Chondrocyte (in vitro differentiated cells): ENCODE measurements around the gene FILIP1L. TPM values are rescaled to one million over a fixed set of nuclear protein-coding genes. Genes with fewer than 3 reads are reported as not detected.

ENCODE experiments used
- DNase-seq: peaks from one replicate; pipeline ENCODE4 v3.0.0; 2021; ENCODE audit warnings: mixed read lengths, low spot score
- H3K27ac Mint-ChIP-seq: one replicate; pipeline ENCODE4 v1.8.0; 2021; ENCODE audit warnings: mild to moderate bottlenecking, moderate library complexity, mixed read lengths; ENCODE audit not compliant: unreplicated experiment
- H3K27me3 Mint-ChIP-seq: 2 replicates; pipeline ENCODE4 v1.8.0; 2021; ENCODE audit warnings: low read depth, mixed read lengths
- H3K36me3 Mint-ChIP-seq: 2 replicates; pipeline ENCODE4 v1.8.0; 2021; ENCODE audit warnings: low read depth, mixed read lengths
- H3K4me1 Mint-ChIP-seq: 2 replicates; pipeline ENCODE4 v1.8.0; 2021; ENCODE audit warnings: low read depth, mild to moderate bottlenecking, mixed read lengths
- H3K4me3 Mint-ChIP-seq: one replicate; pipeline ENCODE4 v1.8.0; 2021; ENCODE audit warnings: mild to moderate bottlenecking, moderate library complexity, mixed read lengths; ENCODE audit not compliant: unreplicated experiment
- H3K9me3 Mint-ChIP-seq: 2 replicates; pipeline ENCODE4 v1.8.0; 2021; ENCODE audit warnings: low read depth, mixed read lengths
- CTCF ChIP-seq: fragments of 200-600 bp; sonication (generic); IDR thresholded peaks from 2 replicates; pipeline ENCODE4 v1.5.0; 2021; ENCODE audit warnings: antibody characterized with exemption, mild to moderate bottlenecking, moderate library complexity
- total RNA-seq: library from RNA; stranded (reverse); gene quantifications from 3 replicates; pipeline ENCODE4 v1.2.1, GENCODE V29; 2021

Gene FILIP1L
- total RNA-seq, 1 donor from 2014 or later, result 122 TPM

GRCh38 chr3:99947356-99947755, 166.9 kb downstream of the FILIP1L start:
- H3K27ac Mint-ChIP-seq, result no peak overlapping the region
- H3K4me3 Mint-ChIP-seq, result no peak overlapping the region
- no peak for TF ChIP-seq CTCF
- DNase-seq, result no peak
- H3K4me1 Mint-ChIP-seq, result peaks cover 71% of the 10 kb centered on the region
- no peaks in the 10 kb centered on the region for H3K36me3 Mint-ChIP-seq
- H3K27me3 Mint-ChIP-seq, result no peaks in the 10 kb centered on the region
- no peaks in the 10 kb centered on the region for H3K9me3 Mint-ChIP-seq

- Mint-ChIP-seq H3K36me3 (no peaks in the 10 kb centered on the region), H3K4me3 (no peak overlapping the region), H3K4me1 (peaks cover 59% of the 10 kb centered on the region), H3K27me3 (no peaks in the 10 kb centered on the region), H3K27ac (peak overlapping the region; percentile 58), H3K9me3 (no peaks in the 10 kb centered on the region)
- no peak for DNase-seq
- no peak for TF ChIP-seq CTCF
Measured at GRCh38 chr3:99945328-99945995, 168.8 kb downstream of the FILIP1L start.

GRCh38 chr3:99943931-99944761, 170.2 kb downstream of the FILIP1L start:
- Mint-ChIP-seq H3K4me3 (no peak overlapping the region), H3K9me3 (no peaks in the 10 kb centered on the region), H3K27me3 (no peaks in the 10 kb centered on the region), H3K27ac (no peak overlapping the region), H3K4me1 (peaks cover 60% of the 10 kb centered on the region), H3K36me3 (no peaks in the 10 kb centered on the region)
- no peak for TF ChIP-seq CTCF
- no peak for DNase-seq

- H3K27me3 Mint-ChIP-seq, result no peaks in the 10 kb centered on the region
- peaks cover 67% of the 10 kb centered on the region for H3K4me1 Mint-ChIP-seq
- H3K36me3 Mint-ChIP-seq, result no peaks in the 10 kb centered on the region
- no peak overlapping the region for H3K27ac Mint-ChIP-seq
- TF ChIP-seq CTCF, result no peak
- H3K9me3 Mint-ChIP-seq, result no peaks in the 10 kb centered on the region
- no peak overlapping the region for H3K4me3 Mint-ChIP-seq
- no peak for DNase-seq
Measured at GRCh38 chr3:99941211-99941610, 173.1 kb downstream of the FILIP1L start.

GRCh38 chr3:99940350-99940749, 174.0 kb downstream of the FILIP1L start:
- no peaks in the 10 kb centered on the region for H3K27me3 Mint-ChIP-seq
- no peak for TF ChIP-seq CTCF
- peak overlapping the region; percentile 13 for H3K27ac Mint-ChIP-seq
- H3K9me3 Mint-ChIP-seq, result no peaks in the 10 kb centered on the region
- H3K36me3 Mint-ChIP-seq, result no peaks in the 10 kb centered on the region
- peaks cover 63% of the 10 kb centered on the region for H3K4me1 Mint-ChIP-seq
- DNase-seq, result no peak
- H3K4me3 Mint-ChIP-seq, result no peak overlapping the region
